WTC11 (cell line): ENCODE data around the gene SREBF2.

Source experiments
- CTCF ChIP-seq: fragments of 200-600 bp; IDR thresholded peaks from 2 replicates; pipeline ENCODE4 v1.8.0; 2022; ENCODE audit warnings: antibody characterized with exemption
- ZNF263 ChIP-seq: sonication (generic); formaldehyde crosslinking; IDR thresholded peaks from 2 replicates; pipeline ENCODE4 v1.8.1; 2022; ENCODE audit warnings: low read depth, mild to moderate bottlenecking, moderate library complexity, missing genetic modification reagents

- TF ChIP-seq ZNF263 (CRISPR knock-in tag) (no peak), CTCF (no peak)
Observed at GRCh38 chr22:41844036-41844435, 11.1 kb downstream of the SREBF2 start.
